A549 (cell line): ENCODE results near the gene GRK5. TPM values are rescaled to one million over a fixed set of nuclear protein-coding genes. Genes with fewer than 3 reads are reported as not detected.

ENCODE experiments used
- ATAC-seq, 2 experiments: fragments of 200-7000 bp in 1 of 2; fragments of >200 bp in 1 of 2; cut with Nextera tagmentation in 1 of 2; cut with Tn5 transposase in 1 of 2; 3 replicates each; pipeline versions ENCODE4 v1.8.0 to v1.9.1; 2018 to 2020; ENCODE audit warnings: mild to moderate bottlenecking in 1 of 2, moderate library complexity in 1 of 2
- CTCF ChIA-PET: fragments of 300-600 bp; sonication (Branson Sonifier 250); formaldehyde crosslinking; extraction: SDS; loops from one replicate; lab custom pipeline; 2021; ENCODE audit warnings: antibody characterized with exemption, inconsistent platforms; lab: Yijun Ruan, JAX
- POLR2A ChIA-PET: fragments of 350-600 bp; formaldehyde crosslinking; extraction: SDS; loops from one replicate; lab custom pipeline; 2021; ENCODE audit warnings: antibody characterized with exemption, inconsistent platforms; lab: Yijun Ruan, JAX
- DNase-seq, 2 experiments: peaks; one replicate each; pipeline versions ENCODE4 v3.0.0 to v3.0.0-alpha.2; 2011 to 2016; ENCODE audit warnings: low read depth in 1 of 2, low spot score in 1 of 2
- FAIRE-seq: peaks from 2 replicates; lab custom pipeline; 2011; peaks lifted over from hg19 to GRCh38; lab: Jason Lieb, UNC
- H3K27ac ChIP-seq, 2 experiments: fragments of >200 bp; sonication (Bioruptor Twin); formaldehyde crosslinking; 3 replicates each; pipeline ENCODE4 v1.5.1; 2016 to 2017
- H3K4me1 ChIP-seq: fragments of >200 bp; sonication (Bioruptor Twin); formaldehyde crosslinking; 3 replicates; pipeline ENCODE4 v1.6.1; 2016
- H3K4me2 ChIP-seq: fragments of >200 bp; sonication (Bioruptor Twin); formaldehyde crosslinking; 3 replicates; pipeline ENCODE4 v1.6.1; 2016
- H3K4me3 ChIP-seq: fragments of >200 bp; sonication (Bioruptor Twin); formaldehyde crosslinking; 3 replicates; pipeline ENCODE4 v1.5.1; 2016
- H3K9me3 ChIP-seq: fragments of >200 bp; sonication (Bioruptor Twin); formaldehyde crosslinking; 3 replicates; pipeline ENCODE4 v1.6.1; 2016
- BHLHE40 ChIP-seq: IDR thresholded peaks from 2 replicates; pipeline ENCODE4 v1.6.1; 2012; ENCODE audit warnings: low read depth, low read length, inconsistent platforms
- CBX8 ChIP-seq: fragments of 200-600 bp; sonication (generic); IDR thresholded peaks from 2 replicates; pipeline ENCODE4 v1.6.1; 2016
- CHD4 ChIP-seq: fragments of 200-600 bp; sonication (generic); IDR thresholded peaks from 2 replicates; pipeline ENCODE4 v1.6.1; 2016; ENCODE audit warnings: antibody characterized with exemption, mild to moderate bottlenecking, borderline replicate concordance
- ESRRA ChIP-seq: fragments of 150-350 bp; IDR thresholded peaks from 2 replicates; pipeline ENCODE4 v1.6.1; 2014; ENCODE audit warnings: mild to moderate bottlenecking, low read length, borderline replicate concordance
- FOSL2 ChIP-seq, 2 experiments: fragments of 450-650 bp in 1 of 2; fragments of >200 bp in 1 of 2; sonication (Bioruptor Twin) in 1 of 2; formaldehyde crosslinking; IDR thresholded peaks; 2 replicates each; pipeline versions ENCODE4 v1.5.0 to v1.6.1; 2016 to 2020; ENCODE audit warnings: mild to moderate bottlenecking in 1 of 2, moderate library complexity in 1 of 2
- HOXB13 ChIP-seq: fragments of 250-450 bp; sonication (Bioruptor Pico); IDR thresholded peaks from 2 replicates; pipeline ENCODE4 v1.5.0; 2020; ENCODE audit warnings: low read depth, mild to moderate bottlenecking, moderate library complexity
- HOXB5 ChIP-seq: fragments of 250-450 bp; sonication (Bioruptor Pico); IDR thresholded peaks from 2 replicates; pipeline ENCODE4 v1.5.0; 2020; ENCODE audit warnings: mild to moderate bottlenecking, moderate library complexity
- JUN ChIP-seq, 2 experiments: fragments of >200 bp; sonication (Bioruptor Twin); formaldehyde crosslinking; IDR thresholded peaks; 2 replicates in 1 of 2; 3 replicates in 1 of 2; pipeline ENCODE4 v1.6.1; 2016 to 2017
- KDM5A ChIP-seq: fragments of 200-600 bp; sonication (generic); IDR thresholded peaks from 2 replicates; pipeline ENCODE4 v1.6.1; 2016; ENCODE audit warnings: antibody characterized with exemption, mild to moderate bottlenecking
- MAFK ChIP-seq: fragments of 450-650 bp; IDR thresholded peaks from 2 replicates; pipeline ENCODE4 v1.6.1; 2014; ENCODE audit not compliant: partially characterized antibody
- MAZ ChIP-seq: fragments of 150-350 bp; IDR thresholded peaks from 2 replicates; pipeline ENCODE4 v1.6.1; 2014; ENCODE audit warnings: antibody characterized with exemption, low read depth, low read length, borderline replicate concordance
- NFE2L2 ChIP-seq: fragments of 150-350 bp; conservative IDR thresholded peaks from 2 replicates; pipeline ENCODE4 v1.6.1; 2014; ENCODE audit warnings: low read length
- NPAS2 ChIP-seq: fragments of 250-450 bp; sonication (Bioruptor Pico); IDR thresholded peaks from 2 replicates; pipeline ENCODE4 v1.8.0; 2022; ENCODE audit warnings: mild to moderate bottlenecking, moderate library complexity, borderline replicate concordance
- NR3C1 ChIP-seq: fragments of >200 bp; sonication (Bioruptor Twin); formaldehyde crosslinking; IDR thresholded peaks from 3 replicates; pipeline ENCODE4 v1.6.1; 2017
- PHF8 ChIP-seq: fragments of 200-600 bp; sonication (generic); IDR thresholded peaks from 2 replicates; pipeline ENCODE4 v1.6.1; 2016; ENCODE audit warnings: low read depth, mild to moderate bottlenecking, antibody characterized with exemption, moderate library complexity, borderline replicate concordance
- RAD21 ChIP-seq, 2 experiments: fragments of >200 bp in 1 of 2; sonication (Bioruptor Twin) in 1 of 2; formaldehyde crosslinking in 1 of 2; IDR thresholded peaks in 1 of 2; conservative IDR thresholded peaks in 1 of 2; 2 replicates in 1 of 2; 3 replicates in 1 of 2; pipeline ENCODE4 v1.6.1; 2012 to 2018; ENCODE audit warnings: inconsistent platforms in 1 of 2
- RFX5 ChIP-seq: fragments of 450-650 bp; IDR thresholded peaks from 2 replicates; pipeline ENCODE4 v1.7.1; 2014; ENCODE audit warnings: antibody characterized with exemption, mild to moderate bottlenecking, moderate library complexity
- RNF2 ChIP-seq: fragments of 200-600 bp; sonication (generic); IDR thresholded peaks from 2 replicates; pipeline ENCODE4 v1.6.1; 2016; ENCODE audit warnings: low read depth, mild to moderate bottlenecking, antibody characterized with exemption, moderate library complexity, borderline replicate concordance
- SREBF2 ChIP-seq: fragments of 450-650 bp; IDR thresholded peaks from 2 replicates; pipeline ENCODE4 v1.6.1; 2014; ENCODE audit warnings: mild to moderate bottlenecking, moderate library complexity
- ZFP36 ChIP-seq: fragments of 450-650 bp; IDR thresholded peaks from 2 replicates; pipeline ENCODE4 v1.6.1; 2014; ENCODE audit warnings: borderline replicate concordance; ENCODE audit not compliant: partially characterized antibody
- ZSCAN20 ChIP-seq: fragments of 250-450 bp; sonication (Bioruptor Pico); IDR thresholded peaks from 2 replicates; pipeline ENCODE4 v1.8.0; 2022; ENCODE audit warnings: mild to moderate bottlenecking, moderate library complexity
- WGBS: methylation state at CpG from one replicate; pipeline ENCODE4 v1.1.6; 2017; ENCODE audit errors: missing lambda C conversion rate; 5-methylcytosine and 5-hydroxymethylcytosine counted together
- polyA plus RNA-seq, 4 experiments: library from polyadenylated mRNA; depleted of rRNA in 3 of 4; stranded (reverse); fragments of >200 nt; fragmentation: RNase III in 1 of 4; extraction: RNeasy Plus Mini Kit Qiagen cat#74134 plus additional on column Dnase treatment in 1 of 4; gene quantifications; 2 replicates in 3 of 4; 3 replicates in 1 of 4; pipeline ENCODE4 v1.2.3, GENCODE V29; 2011 to 2017
- TF ChIP-seq, protein P1 (sequence below): fragments of >200 bp; sonication (Bioruptor Twin); formaldehyde crosslinking; IDR thresholded peaks from 2 replicates; pipeline ENCODE4 v1.6.1; 2016
- TF ChIP-seq, protein P2 (sequence below): IDR thresholded peaks from 2 replicates; pipeline ENCODE4 v1.6.1; 2012

Gene GRK5
- polyA plus RNA-seq, 2 of the 4 experiments (the other 2 are of a cell fraction) = 5.0 to 7.9 TPM

DNA sequence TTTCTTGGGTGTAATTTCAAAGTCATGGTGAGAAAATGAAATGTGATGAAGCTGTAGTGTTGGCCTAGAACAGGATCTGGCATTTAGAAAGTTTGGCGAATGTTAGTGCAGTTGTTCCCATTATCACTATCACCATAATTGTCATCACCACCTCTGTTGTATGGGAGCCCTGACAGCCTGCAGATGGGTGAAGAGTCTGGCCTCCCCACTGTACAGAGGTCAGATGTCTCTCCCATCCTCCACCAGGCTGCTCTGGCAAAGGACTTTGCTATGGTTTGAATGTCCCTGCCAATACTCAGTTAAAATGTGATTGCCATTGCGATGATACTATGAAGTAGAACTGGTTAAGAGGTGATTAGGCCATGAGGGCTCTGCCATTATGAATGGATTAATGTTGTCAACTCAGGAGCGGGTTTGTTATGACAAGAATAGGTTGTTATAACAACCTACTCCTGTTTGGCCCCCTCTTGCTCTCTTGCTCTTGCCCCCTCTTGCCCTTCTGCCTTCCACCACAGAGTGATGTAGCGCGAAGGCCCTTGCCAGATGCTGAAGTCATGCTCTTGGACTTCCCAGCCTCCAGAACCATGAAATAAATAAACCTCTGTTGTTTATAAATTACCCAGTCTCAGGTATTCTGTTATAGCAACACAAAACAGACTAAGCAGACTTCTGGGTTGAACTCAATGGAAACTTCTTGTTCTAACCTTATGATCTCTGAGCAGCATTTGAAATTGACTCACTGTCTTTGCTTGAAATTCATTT lies 90.0 kb downstream of the GRK5 start:
- H3K9me3 ChIP-seq = no peaks in the 10 kb centered on the region
- no peak for FAIRE-seq
- peaks cover 11% of the 10 kb centered on the region; the same call in 2 of the 3 replicates for H3K4me1 ChIP-seq
- ChIA-PET CTCF (interaction anchor here (1.1 to 2.3 kb wide), 4 partner anchors 23 to 148 kb away, joined by 3 to 10 read pairs (median 6); partner anchors contain the start of gene GRK5), POLR2A (no interaction called here)
- WGBS = 97% methylated on average over 5 of the region's 5 CpGs
- H3K4me2 ChIP-seq = no peak overlapping the region
- no peak overlapping the region for H3K4me3 ChIP-seq
- DNase-seq = no peak
- no peak overlapping the region for H3K27ac ChIP-seq
- TF ChIP-seq SREBF2 (no peak), RNF2 (no peak), NPAS2 (no peak), HOXB5 (CRISPR knock-in tag) (no peak), PHF8 (no peak), HOXB13 (no peak), CBX8 (no peak)
- TF ChIP-seq, protein P1, sequence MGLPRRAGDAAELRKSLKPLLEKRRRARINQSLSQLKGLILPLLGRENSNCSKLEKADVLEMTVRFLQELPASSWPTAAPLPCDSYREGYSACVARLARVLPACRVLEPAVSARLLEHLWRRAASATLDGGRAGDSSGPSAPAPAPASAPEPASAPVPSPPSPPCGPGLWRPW = no peak
- ATAC-seq = no peak

DNA sequence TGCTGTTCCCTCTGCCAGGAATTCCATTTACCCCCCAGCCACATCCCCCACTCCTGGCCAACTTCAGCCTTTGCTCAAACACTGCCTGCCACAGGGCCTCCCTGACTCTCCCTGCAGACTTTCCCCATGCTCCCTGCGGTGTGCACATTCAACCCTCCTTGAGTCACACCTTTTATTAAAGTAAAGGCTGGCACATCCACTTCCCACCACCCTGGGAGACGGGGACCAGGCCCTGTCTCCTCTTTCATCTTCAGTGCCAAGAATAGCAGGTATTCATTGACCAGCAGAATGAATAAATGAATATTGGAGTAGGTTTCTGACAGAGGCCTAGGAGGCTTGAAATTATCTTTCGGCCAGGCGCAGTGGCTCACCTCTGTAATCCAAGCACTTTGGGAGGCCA lies 91.4 kb downstream of the GRK5 start:
- POLR2A ChIA-PET = no interaction called here
- FAIRE-seq = no peak

DNA sequence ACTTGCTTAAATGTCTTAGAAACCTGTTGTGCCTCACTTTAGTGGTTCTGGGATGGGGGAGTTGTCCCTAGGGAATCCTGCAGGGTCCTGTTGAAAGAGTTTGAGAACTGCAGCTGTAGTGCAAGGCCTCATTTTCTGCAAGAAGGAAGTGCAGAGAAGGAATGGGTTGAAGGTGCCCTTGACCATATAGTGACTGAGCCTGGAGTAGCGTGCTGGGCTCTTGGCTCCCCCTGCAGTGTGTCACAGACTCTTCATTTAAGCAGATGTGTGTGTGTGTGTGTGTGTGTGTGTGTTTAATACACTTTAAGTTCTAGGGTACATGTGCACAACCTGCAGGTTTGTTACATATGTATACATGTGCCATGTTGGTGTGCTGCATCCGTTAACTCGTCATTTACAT lies 92.2 kb downstream of the GRK5 start:
- WGBS = 89% methylated on average over 3 of the region's 3 CpGs

More for the DNA sequence above, 91.4 kb downstream of the GRK5 start:
- peaks cover 25% of the 10 kb centered on the region for H3K4me1 ChIP-seq
- no peak overlapping the region for H3K4me2 ChIP-seq
- no peak for ATAC-seq
- no peak for TF ChIP-seq MAFK
- no peak for TF ChIP-seq FOSL2 (IDR thresholded peaks at IDR 0.05)
- TF ChIP-seq FOSL2 (CRISPR knock-in tag; IDR thresholded peaks at IDR 0.05) = no peak
- TF ChIP-seq ESRRA = no peak
- H3K27ac ChIP-seq = peak overlapping the region in 1 of 2 experiments; percentile 3; a peak in 2 of 6 replicates
- 80% methylated on average over 4 of the region's 4 CpGs for WGBS
- no peaks in the 10 kb centered on the region for H3K9me3 ChIP-seq
- no peak for DNase-seq
- CTCF ChIA-PET = interaction anchor here (0.6 to 2.3 kb wide), 4 partner anchors 32 to 147 kb away, joined by 3 to 10 read pairs (median 6); partner anchors contain the start of gene GRK5
- no peak overlapping the region for H3K4me3 ChIP-seq

DNA sequence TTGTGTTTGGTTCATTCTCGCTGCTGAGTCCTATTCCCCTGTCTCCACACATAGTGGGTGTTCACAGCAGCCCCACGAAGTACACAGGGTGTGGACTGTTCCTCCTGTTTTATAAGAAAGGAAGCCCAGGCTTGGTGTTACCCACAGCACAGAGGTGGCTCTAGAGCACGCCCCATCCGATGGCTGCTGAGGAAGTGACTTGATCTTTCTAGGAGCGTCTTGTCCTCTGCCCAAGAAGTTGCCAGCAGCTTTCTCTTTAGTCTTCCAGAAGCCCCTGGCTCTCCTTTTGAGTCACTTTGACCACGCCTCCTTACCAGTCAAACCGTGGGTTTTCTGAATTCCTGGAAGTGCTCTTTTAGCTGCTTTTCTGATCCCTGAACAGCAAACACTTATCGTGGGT lies 94.0 kb downstream of the GRK5 start:
- H3K4me2 ChIP-seq = no peak overlapping the region
- H3K27ac ChIP-seq = peak overlapping the region in 1 of 2 experiments; percentile 90; a peak in 4 of 6 replicates
- H3K4me3 ChIP-seq = no peak overlapping the region
- no peaks in the 10 kb centered on the region for H3K9me3 ChIP-seq
- DNase-seq = no peak
- TF ChIP-seq NR3C1 (no peak), KDM5A (no peak), RFX5 (no peak), JUN (IDR thresholded peaks at IDR 0.05) (no peak)
- TF ChIP-seq, all 56 proteins: peak for 0
- FAIRE-seq = no peak
- WGBS = 81% methylated on average over 8 of the region's 8 CpGs
- ATAC-seq = no peak
- H3K4me1 ChIP-seq = peaks cover 48% of the 10 kb centered on the region
- CTCF ChIA-PET = interaction anchor here (1.0 to 2.1 kb wide), 3 partner anchors 20 to 95 kb away, joined by 3 to 9 read pairs (median 3); partner anchors contain the start of gene GRK5
- POLR2A ChIA-PET = no interaction called here

More for the DNA sequence above, 92.2 kb downstream of the GRK5 start:
- no peaks in the 10 kb centered on the region for H3K9me3 ChIP-seq
- H3K4me3 ChIP-seq = no peak overlapping the region
- TF ChIP-seq MAZ = no peak
- TF ChIP-seq NR3C1 = no peak
- no peak for TF ChIP-seq NFE2L2
- no peak for TF ChIP-seq CHD4
- TF ChIP-seq ZSCAN20 = no peak
- TF ChIP-seq BHLHE40 = no peak
- TF ChIP-seq, protein P2, sequence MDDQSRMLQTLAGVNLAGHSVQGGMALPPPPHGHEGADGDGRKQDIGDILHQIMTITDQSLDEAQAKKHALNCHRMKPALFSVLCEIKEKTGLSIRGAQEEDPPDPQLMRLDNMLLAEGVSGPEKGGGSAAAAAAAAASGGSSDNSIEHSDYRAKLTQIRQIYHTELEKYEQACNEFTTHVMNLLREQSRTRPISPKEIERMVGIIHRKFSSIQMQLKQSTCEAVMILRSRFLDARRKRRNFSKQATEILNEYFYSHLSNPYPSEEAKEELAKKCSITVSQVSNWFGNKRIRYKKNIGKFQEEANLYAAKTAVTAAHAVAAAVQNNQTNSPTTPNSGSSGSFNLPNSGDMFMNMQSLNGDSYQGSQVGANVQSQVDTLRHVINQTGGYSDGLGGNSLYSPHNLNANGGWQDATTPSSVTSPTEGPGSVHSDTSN = no peak
- no peak for TF ChIP-seq ZFP36
- peak in 1 of 2 experiments; percentile 30; a peak in 2 of 5 replicates for TF ChIP-seq RAD21 (conservative IDR thresholded peaks at IDR 0.05 in 1 of 2, IDR thresholded peaks at IDR 0.05 in 1 of 2)
- H3K4me1 ChIP-seq = peaks cover 32% of the 10 kb centered on the region
- H3K27ac ChIP-seq = 0 out of 6 replicates have a peak overlapping the region, but pooled peaks of 1 of the 2 experiments have one; percentile 8
- no peak overlapping the region for H3K4me2 ChIP-seq
- CTCF ChIA-PET = interaction anchor here (1.0 kb wide), 1 partner anchor 31 kb away, joined by 3 read pairs; no protein-coding TSS in a partner anchor
- POLR2A ChIA-PET = no interaction called here
- DNase-seq (peak in 1 of 2 experiments; percentile 31), ATAC-seq (peak in 1 of 2 experiments; percentile 50; a peak in 3 of 6 replicates), FAIRE-seq (no peak)
